ENCODE measurements around the gene NAP1L5.

The NAP1L5 gene

GRCh38 chr4:88646528-88647280 is 50.9 kb downstream of the NAP1L5 start:
- no peak for DNase-seq (ENCODE audit: extremely low spot score)

GRCh38 chr4:88645994-88646393 is 51.6 kb downstream of the NAP1L5 start:
- CTCF ChIA-PET: no interaction called here
- TF ChIP-seq NFRKB (IDR thresholded peaks at IDR 0.05): no peak
- TF ChIP-seq ELF4 (IDR thresholded peaks at IDR 0.05): no peak
- no peak for TF ChIP-seq FOXK2 (IDR thresholded peaks at IDR 0.05)
- POLR2A ChIA-PET: no interaction called here
- DNase-seq (ENCODE audit: extremely low spot score): no peak

More at GRCh38 chr4:88646528-88647280, 50.9 kb downstream of the NAP1L5 start:
- ChIA-PET CTCF (no interaction called here), POLR2A (no interaction called here)
- no peak for TF ChIP-seq SP1 (IDR thresholded peaks at IDR 0.05)
- no peak for TF ChIP-seq HDGF (IDR thresholded peaks at IDR 0.05; ENCODE audit: borderline replicate concordance)
- TF ChIP-seq FOXK2 (IDR thresholded peaks at IDR 0.05): no peak
- no peak for TF ChIP-seq FOXA1 (IDR thresholded peaks at IDR 0.05)
- TF ChIP-seq L3MBTL2 (conservative IDR thresholded peaks at IDR 0.05): no peak
- no peak for TF ChIP-seq PKNOX1 (IDR thresholded peaks at IDR 0.05)
- no peak for TF ChIP-seq CTBP1 (IDR thresholded peaks at IDR 0.05; ENCODE audit: borderline replicate concordance)
- TF ChIP-seq TARDBP (IDR thresholded peaks at IDR 0.05): no peak
- no peak for TF ChIP-seq ELF4 (IDR thresholded peaks at IDR 0.05)
- no peak for TF ChIP-seq FOXM1 (IDR thresholded peaks at IDR 0.05; ENCODE audit: borderline replicate concordance)
- no peak for TF ChIP-seq LEF1 (IDR thresholded peaks at IDR 0.05; ENCODE audit: borderline replicate concordance)
- no peak for TF ChIP-seq ARNT (IDR thresholded peaks at IDR 0.05)
- no peak for TF ChIP-seq SUZ12 (IDR thresholded peaks at IDR 0.05)
- TF ChIP-seq BHLHE40 (IDR thresholded peaks at IDR 0.05; ENCODE audit: borderline replicate concordance): no peak
- TF ChIP-seq NFRKB (IDR thresholded peaks at IDR 0.05): no peak
- TF ChIP-seq ZNF384 (IDR thresholded peaks at IDR 0.05): no peak

All from HEK293T (cell line).